GM21529 (cell line): ENCODE data around the gene KRT77.

Source experiments
- ATAC-seq: cut with Tn5 transposase; IDR thresholded peaks from one replicate; pipeline ENCODE4 v1.9.1; 2021; ENCODE audit not compliant: unreplicated experiment

KRT77 gene

DNA sequence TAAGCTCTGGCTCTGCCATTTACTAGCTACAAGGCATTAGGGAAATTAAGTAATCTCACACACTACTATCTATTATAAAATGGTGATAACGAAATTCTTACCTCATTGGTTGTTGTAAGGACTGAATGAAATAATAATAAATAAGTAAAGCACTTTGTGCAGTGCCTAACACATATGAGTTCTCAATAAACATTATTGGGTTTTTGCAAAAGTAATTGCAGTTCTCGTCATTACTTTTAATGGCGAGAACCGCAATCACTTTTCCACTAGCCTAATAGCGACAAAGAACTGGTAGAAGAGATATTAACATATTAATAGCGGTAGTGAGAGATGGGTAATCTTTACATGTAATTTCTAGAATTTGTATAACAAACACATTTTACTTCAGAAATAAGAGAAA, 9.2 kb downstream of the KRT77 start:
- ATAC-seq: no peak

DNA sequence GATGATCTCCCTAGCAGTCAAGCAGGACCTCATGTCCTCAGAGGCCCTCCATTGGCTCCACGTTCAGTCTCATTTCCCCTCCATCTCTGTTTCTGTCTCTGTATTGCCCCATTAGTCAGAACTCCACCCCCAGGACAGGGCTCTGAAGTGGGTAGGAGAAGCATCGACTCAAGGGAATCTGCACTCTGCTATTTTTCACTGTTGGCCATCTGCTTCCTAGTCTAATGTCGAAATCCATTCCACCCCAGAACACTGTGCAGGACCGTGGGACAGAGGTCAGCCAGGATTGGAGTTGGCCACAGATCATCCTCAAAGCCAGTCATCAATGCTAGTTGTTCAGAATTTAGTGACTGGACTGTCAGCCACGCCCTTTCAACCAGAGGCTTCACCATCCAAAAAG, 10.1 kb downstream of the KRT77 start:
- no peak for ATAC-seq

DNA sequence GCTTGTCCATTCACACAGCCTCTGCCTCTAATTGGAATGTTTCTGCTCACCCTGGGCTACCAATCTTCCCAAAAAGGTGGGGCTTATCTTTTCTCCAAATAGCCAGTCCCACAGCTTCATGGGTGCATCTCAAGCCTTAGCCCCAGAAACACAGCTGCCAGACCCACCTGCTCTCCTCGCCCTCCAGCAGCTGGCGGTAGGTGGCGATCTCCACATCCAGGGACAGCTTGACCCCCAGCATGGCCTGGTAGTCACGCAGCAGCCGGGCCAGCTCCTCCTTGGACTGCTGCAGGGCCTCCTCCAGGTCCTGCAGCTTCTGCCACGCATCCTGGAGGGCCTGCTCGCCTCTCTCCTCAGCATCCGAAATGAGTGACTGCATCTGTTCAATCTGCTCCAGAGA, 11.1 kb downstream of the KRT77 start:
- no peak for ATAC-seq

DNA sequence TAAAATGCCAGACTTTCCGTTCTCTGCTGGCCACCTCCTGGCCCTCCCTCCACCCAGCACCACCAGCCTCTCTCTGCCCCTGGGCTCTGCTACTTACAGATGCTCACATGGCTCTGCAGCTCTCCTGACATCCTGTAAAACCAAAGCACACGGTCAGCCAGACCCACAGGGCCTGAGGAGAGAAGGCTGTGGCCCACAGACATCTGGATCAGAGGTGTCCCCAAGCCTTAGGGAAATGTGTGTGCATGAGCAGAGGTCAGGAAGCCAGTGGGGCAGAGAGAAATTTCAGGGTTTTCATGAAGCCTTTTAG, 11.5 kb downstream of the KRT77 start:
- no peak for ATAC-seq

DNA sequence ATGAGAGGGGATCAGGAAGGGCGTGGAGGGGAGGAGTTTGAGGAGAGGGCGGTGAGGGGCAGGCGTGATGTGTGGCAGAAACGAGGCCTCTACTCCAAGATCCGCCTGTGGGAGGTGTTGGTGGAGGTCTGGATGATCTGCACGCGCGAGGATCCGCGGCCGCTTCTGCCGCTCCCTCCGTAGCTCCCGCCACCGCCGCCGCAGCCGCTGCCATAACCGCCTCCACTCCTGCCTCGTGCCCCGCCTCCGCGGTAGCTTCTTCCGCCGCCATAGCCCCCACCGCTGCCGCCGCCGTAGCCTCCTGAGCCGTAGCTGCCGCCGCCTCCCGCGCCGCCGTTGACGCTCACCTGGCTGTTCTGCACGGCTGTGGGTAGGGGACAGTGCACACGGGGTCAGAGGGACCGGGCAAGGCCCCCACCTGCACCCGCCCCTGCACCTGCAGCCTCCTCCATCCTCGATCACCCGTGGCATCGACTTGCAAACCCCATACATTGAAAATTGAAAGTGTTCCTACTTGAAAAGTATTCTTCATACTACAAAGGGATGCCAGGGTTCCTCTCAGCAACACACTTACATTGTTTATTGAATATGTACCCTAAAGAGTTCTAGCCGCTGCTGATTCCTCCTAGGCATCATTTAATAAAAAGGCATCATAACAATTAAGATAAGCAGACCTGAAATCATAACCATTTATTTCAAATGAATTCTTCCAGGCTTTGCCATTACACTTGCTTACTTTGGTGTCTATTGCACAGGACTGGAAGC, 12.1 kb downstream of the KRT77 start:
- ATAC-seq: no peak

DNA sequence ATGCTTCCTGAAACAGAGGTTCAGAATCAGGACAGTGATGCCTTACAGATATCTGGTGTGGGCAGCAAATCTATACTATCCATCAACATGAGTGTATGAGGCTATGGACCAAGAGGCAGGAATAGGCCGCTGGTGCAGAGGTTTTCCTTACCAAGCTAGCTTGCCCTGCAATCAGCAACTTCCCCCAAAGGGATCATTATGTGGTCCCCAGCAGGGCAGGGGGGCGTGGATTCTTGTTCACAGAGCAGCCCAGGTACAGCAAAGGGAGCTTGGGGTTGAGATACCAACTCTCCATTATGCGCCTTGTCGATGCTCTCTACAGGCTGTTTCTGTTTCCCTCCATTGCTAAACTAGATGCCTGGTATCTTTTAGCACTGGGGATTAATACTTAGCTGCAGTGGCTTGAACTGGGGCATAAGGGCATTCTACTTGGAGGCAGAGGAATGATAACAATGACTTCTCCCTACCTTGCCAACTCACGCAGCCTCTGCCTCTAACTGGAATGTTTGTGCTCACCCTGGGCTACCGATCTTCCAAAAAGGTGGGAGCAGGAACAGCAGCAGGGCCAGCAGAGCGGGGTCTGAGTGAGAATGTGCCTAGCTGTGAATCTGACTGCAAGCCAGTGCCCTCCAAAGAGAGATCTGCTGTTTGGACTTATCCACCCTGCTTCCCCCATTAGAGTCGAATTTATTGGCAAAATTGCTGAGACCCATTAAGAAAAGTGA, 12.8 kb downstream of the KRT77 start:
- ATAC-seq: no peak

DNA sequence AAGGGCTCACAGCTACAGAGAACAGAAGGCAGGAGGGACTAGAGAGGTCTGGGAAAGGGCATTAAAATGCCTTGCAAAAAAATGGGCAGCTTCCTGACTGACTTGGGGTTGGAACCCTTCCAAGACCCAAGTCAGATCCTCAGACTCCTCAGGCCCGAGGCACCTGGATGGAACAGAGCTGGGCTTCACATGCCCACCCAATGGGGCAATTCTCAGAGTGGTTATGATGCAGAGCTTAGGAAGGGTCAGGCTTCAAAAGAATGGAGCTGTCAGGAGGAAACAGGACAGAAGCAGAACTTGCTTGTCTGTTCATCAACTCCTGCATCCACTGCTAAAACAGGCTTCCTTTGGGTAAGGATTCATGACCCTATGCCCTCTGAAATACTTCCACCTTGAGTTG, 13.4 kb downstream of the KRT77 start:
- ATAC-seq: no peak

DNA sequence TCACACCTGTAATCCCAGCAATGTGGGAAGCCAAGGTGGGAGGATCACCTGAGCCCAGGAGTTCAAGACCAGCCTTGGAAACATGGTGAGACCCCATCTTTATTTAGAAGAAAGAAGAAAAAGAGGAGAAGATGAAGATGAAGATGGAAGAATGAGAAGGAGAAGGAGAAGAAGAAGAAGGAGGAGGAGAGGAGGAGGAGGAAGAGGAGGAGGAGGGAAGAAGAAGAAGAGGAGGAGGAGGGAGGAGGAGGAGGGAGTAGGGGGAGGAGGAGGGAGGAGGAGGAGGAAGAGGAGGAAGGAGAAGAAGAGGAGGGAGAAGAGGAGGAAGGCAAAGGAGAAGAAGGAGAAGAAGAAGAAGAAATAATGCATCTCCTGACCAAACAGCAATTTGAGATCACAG, 14.1 kb downstream of the KRT77 start:
- no peak for ATAC-seq

DNA sequence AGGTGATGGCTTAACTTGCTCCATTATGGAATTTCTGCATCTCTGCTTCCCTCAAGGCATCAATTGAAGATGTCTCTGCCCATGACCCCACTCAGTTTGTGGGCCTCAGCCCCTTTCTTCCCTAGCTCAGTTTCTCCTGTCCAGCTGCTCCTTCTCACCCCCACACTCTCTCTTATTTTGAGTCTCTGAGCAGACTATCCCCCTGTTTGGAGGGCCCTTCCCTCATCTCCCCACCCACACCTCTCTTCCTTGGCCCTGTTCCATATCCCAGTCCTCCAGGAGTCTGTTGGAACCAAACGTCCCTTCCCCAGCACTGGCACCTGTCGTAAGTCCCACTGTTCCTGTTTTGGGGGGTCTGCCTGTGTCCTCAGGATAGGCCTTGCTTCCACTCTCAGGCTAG, 14.8 kb downstream of the KRT77 start:
- ATAC-seq: no peak

DNA sequence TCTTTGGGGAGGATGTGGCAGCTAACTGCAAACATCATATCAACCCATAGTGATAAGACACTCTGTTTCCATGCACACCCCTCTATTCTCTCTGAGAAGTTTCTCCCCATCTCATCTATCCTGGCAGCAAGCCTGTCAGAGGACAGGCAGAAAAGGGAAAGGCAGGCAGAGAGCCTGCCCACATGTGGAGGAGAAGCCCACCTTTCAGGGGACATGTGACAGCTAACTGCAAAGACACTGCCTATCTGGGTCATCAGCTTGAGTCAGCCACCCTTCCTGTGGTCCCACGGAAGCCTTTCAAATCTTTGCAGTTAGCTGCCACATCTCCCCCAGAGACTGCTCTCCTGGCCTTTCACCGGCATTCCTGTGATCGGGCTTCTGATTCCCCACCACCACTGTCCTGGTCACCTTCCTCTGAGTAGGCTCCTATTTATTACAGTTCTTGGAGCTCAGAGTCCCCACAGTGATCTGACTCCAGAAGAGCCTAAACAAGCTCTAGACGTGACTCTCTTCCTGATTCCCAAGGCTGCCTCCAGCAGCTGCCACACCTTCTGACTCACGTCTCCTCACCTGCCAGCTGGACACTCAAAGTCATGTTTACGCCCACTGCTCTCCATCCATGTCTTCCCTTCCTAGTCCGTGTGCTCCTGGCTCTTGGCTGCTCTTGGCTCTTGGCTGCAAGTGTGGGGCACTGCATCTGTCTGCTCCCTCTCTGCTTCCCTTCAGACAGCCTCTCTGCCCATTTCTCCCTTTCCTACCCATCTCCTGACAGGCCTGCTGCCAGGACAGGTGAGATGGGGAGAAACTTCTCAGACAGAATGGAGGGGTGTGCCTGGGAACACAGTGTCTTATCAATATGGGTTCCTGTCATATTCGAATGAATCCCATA, 15.6 kb downstream of the KRT77 start:
- ATAC-seq: no peak

DNA sequence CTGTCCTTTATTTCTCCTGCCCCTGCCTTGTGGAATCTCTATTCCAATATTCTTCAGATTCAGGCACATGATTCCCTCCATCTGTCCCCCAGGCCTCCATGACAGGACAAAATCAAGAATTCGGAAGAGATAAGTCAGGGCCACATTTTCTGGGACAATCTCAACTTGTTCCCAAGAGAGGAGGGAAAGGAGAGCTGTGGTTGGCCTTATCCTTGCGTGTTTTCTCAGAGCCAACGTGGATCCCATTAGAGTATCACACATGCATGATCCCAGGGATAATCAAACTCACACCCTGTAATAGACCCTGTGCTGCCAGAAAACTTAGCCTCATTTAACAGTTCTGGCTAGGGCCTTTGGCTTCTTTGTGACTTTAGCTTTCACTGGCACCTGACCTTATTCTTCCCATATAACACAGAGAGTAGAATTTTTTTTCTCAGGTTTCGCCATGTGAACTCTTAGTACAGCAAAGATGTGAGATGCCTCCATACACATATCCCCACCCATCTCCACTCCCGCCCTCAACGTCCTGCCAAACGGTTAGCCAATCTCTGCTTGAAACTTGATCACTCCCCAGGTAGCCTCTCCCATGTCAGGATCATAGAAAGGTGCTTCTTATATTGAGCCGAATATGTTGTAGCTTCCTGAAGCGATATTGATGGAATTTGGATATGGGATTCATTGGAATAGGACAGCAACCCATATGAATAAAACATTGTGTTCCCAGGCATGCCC, 16.4 kb downstream of the KRT77 start:
- no peak for ATAC-seq

DNA sequence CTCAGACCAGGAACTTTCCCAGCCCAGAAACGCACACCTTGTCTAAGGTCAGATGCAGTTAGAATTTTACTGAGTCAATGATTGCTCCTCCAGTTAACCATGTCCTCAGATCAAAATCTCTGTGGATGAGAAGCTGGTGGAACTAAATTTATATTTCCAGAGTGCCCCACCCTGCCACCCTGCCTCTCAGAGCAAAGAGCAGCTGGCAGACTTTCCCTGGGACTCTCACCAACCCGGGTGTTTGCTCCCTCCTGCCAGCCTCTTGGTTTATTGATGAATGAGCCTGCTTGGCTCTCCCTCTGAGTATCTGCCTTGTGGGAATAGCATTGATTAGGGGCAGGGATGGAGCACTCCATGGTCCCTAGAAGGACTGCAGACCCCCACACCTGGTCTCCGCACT, 17.3 kb downstream of the KRT77 start:
- no peak for ATAC-seq

DNA sequence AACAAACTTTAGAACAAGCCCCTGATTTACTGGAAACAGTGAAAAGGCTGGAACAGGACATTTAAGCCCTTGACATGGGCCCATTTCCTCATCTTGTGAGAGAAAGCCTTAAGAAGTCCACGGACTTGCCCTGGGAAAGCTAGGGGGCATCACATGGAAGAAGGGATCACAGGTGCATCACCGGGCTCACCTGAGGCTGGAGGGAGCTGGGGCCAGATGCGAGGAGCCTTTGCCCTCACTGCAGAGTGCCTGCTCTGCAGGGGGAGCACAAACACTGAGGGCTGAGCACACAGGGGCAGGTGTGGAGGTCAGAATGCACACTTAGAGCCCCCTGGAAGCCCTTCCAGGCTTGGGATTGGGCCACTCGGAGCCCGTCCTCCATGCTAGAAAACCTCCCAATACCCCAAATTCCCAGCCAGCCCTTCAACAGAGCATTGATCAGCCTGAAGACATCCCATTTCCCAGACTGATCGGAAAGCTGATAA, 17.9 kb downstream of the KRT77 start:
- ATAC-seq: no peak

DNA sequence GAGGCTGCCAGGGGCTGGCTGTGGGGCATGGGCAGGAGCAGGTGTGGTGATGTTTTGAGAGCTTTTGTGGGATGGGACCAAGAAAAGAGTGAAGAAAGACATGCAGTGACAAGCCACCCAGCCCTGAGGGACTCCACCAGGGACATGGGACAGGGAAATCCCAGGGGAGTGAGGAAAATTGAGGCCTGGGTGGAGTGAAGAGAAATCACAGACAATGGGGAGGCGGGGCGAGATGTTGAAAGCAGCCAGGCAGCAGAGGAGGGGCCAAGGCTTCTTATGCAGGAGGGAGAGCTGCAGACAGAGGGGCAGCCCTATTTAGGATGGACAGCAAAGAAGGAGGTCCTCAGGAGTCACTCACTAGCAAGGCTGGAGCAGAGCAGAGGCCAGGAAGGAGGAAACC, 18.9 kb downstream of the KRT77 start:
- no peak for ATAC-seq

DNA sequence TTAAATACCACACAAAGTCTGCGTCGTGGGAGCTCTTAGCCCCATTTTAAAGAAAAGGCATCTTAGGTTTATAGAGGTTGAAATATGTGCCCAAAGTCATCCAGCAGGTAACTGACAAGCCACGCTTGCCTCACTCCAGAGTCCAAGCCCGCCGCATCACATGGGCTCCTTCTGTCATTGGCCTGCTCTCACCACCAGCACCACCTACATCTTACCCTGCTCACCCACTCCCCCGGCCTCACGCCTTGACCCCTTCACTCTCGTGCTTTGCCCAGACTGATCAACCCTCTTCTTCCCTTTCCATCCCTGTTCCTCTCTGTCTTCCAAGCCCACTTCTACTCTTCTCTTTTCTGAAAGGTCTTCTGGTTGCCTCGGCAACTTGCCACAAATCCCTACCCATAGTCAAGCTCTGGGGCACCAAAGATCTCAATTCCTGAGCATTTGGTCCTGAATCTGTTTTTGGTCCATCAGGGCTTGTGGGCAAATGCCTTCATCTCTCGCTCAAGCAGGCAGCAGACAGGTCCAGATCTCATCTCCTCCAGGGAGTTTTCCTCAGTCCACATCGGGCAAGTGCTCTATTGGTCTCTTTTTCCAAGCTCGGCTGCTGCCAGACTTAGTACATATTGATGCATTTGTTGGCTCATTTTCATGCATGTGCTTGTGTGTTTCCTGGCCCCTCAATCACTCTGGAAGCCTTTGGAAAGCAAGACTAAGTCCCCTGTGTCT, 19.6 kb downstream of the KRT77 start:
- ATAC-seq: no peak

DNA sequence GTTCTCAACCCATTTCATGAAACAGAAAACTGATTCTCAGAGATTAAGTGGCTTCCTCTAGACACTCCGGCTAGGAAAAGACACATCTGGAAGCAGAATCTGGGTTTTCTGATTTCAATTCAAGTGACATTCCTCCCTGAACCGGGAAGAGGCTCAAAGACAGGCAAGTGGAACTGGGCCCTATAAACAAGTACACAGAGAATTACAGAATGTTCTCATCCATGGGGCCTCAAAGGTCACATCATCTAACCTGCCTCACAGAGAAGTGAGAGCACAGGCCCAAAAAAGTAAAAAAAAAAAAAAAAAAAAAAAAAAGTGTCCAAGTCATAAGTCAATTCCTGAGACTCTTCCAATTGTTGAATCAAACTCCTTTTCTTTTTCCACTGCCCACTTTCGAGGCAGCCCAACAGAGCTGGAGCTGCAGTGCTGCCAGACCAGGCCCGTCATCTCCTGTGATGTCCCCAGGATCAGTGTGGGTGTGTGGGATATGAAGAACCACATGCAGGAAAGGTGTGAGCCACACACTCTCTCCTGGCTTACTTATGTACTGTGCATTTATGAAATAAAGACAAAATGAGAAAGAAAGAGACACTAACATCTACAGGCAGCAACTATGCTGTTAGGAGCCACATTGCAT, 20.3 kb downstream of the KRT77 start:
- no peak for ATAC-seq

DNA sequence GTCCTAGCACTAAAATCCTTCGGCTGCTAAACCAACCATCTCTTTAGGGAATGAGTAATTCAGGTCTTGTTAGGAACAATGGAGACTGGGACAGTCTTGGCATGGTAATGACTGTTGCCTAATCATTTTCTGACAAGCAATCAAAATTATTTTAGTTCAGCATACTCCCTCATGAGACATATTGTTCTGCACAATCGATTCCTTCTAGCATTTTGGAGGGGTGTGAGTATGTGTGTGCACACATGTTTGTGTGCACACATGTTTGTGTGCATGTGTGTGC, 21.0 kb downstream of the KRT77 start:
- no peak for ATAC-seq

DNA sequence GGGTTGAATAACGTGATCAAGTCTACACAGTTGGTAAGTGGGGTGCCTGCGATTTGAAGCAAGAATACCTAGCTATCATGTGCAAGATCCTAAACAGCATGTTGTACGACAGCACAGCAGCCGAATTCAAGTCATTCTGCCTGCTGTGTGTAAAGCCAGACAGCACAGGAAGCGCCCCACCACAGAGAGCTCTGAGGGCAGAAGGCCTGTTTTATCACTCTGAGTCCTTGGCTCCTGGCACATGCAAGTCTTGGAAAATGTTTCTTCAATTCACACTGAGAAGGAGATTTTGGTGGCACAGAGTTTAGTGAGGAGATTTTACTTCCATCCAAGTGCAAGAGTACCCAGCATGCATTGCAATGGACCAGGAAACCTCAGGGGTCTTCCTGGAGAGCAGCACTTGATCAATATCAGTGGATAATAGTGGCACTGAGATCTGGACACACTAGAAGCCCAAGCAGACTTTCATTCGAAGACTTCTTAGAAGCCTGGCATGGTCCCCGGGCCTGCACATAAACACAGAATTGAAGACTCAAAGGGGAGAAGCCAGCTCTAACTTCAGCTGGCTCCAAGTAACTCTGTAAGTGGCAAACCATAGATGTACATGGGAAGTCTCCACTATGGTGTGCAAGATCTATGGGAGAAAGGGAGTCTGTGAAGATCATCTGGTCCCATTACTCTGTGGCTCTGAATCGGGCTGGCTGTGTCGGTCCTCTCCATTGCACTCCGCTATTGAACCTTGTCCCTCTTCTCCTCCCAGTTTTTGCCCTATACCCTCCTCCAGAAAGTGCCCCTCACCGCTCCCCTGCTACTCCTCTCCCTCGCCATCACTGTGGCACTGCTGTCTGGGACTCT, 21.6 kb downstream of the KRT77 start:
- ATAC-seq: no peak

DNA sequence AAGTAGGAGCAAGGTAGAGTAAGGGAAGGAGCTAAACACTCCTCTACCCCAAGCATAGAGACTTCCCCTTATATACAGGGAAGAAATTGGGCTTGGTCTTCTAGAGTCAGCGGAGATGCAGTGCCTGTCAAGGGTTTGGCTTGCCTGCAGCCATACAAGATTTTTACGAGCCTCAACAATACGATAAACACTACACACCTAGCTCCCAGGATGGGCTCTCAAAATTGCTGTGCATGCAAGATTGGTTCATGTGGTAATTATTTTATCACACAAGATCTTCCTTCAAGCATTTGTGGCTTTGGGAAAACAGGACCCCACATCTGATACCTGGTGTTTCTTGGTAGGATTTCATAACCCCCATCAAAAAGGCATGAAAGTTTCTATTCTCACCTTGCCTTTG, 23.0 kb downstream of the KRT77 start, which contains the start of gene KRT1:
Gene KRT1 (minus strand): TSS at position 45 of the 400 bp plus-strand sequence. CDS start 59 bp downstream, outside the sequence.
- no peak for ATAC-seq
